HG03045 (cell line): ENCODE measurements around the gene ABCC5.
A peak's percentile ranks its signal among the peaks of the same experiment; 100 is the strongest.
"Not testable (repeated sequence)": the region's sequence is repeated elsewhere in the genome, so short reads cannot be mapped to it uniquely, and the experiment has no call there.

Experiments used
- ATAC-seq: cut with Tn5 transposase; IDR thresholded peaks from one replicate; pipeline ENCODE4 v1.9.1; 2021; ENCODE audit warnings: mild to moderate bottlenecking, moderate library complexity; ENCODE audit not compliant: unreplicated experiment

The ABCC5 gene

DNA sequence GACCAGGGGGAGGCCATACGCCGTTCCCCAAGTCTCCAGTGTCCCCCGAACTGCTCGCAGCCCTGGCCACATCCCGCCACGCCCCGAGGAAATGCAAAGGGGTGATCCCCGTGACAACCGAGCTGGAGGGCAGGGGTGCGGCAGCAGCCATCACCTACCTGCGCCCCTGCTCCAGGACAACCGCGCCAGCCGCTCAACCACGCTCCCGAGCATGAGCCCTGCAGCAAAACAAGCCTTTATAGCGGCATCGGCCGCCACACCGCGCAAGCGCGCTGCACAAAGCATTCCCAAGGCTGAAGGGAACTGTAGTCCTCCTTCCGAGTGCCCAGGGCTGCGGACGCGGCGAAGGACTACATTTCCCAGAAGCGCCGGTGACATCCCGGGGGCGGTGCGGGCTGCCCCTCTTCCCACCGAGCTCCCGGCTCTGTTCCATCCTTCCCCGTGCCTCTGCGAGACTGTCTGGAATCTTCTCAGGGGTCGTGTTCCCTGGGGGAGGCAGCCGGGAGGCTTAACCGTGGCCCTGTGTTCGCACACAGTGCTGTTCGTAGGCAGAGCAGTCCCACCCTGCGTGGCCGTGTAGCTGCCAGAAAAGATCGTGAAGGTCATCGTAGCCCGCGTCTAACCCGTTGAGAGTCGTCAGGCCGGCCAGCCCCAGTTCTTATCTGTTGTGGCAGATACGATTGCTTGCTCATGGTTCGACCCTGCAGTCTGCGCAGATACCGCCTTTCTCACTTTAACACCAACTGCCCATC, at the start of gene ABCC5:
Gene ABCC5, minus strand, starts transcription at position 213 of the 752 bp plus-strand sequence. CDS start 3,492 bp downstream, outside the sequence.
- ATAC-seq = peak; percentile 97

DNA sequence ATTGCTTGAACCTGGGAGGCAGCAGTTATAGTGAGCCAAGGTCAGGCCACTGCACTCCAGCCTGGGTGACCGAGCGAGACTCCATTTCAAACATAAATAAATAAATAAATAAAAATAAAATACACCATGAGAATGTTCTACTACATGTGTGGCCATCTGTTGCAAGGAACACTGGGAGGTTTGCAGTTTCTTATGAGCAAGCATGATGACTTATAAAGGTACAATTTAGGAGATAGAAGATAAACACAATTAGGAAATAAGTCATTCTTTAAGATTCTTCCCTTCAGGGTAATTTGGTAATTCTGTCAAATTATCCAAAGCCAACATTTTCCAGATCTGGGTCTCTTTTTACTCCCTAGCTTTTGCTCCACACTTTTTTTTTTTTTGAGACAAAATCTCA, 48.5 kb upstream of the ABCC5 start:
- no peak for ATAC-seq

DNA sequence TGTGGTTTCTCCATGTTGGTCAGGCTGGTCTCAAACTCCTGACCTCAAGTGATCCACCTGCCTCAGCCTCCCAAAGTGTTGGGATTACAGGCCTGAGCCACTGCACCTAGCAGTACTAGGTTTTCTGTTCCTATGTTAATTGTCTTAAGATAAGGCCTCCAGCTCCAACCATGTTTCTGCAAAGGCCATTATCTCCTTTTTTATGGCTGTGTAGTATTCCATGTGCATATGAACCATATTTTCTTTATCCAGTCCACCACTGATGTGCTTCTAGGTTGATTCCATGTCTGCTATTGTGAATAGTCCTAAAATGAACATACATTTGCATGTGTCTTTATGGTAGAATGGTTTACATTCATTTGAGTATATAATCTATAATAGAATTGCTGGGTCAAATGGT, 45.0 kb upstream of the ABCC5 start:
- ATAC-seq = no peak

DNA sequence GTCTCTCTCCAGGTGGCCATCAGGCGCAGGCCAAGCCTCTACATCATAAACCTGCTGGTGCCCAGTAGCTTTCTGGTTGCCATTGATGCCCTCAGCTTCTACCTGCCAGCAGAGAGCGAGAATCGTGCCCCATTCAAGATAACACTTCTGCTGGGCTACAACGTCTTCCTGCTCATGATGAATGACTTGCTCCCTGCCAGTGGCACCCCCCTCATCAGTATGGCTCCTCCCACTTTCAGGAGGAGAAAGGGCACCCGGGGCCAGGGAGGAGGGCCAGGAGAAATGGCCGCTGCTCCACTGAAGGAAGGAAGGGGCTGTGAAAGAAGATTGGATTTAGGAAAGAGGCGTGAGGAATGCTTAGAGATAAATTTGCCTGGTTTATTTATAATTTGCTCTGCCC, 41.7 kb upstream of the ABCC5 start:
- no peak for ATAC-seq

DNA sequence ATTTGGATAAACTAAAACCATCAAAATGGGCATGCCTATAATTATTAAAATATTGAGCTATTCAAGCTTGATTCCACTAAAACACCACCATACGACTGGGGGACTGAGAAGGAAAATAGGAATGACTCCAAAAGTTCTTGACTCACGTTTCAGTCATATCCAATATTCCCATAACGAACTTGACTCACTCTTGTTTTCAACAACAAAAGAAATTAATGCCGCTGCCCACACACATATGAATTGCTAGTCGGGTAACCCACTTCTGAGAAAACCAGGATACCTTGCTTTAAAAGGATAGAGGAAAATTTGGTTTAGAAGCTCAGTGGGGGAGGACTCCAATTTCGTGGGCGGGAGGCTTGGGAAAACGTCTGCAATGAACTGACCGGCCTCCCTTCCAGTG, 40.3 kb upstream of the ABCC5 start:
- no peak for ATAC-seq

DNA sequence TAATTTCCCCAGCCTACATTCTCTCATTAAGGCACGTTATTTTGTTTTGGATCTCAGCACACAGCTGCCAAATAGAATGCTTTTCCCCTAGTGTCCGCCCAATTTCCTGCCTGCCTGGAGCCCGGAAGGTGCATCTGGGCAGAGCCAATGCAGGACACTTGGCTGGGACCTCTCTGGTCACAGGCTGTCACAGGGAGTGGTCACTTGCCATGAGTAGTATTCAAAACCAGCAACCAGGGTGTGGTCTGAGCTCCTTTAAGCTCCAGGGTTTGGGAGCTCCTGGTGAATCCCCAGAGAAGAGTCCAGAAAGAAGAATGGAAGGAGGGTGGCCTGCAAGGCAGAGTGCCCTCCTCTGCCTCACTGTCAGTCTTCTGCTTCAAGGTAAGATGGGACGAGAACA, 35.1 kb upstream of the ABCC5 start, which contains the start of gene HTR3C:
Gene HTR3C, plus strand, starts transcription at position 281 of the 400 bp plus-strand sequence. Its CDS starts 34 bp downstream, at position 315.
- ATAC-seq = no peak

DNA sequence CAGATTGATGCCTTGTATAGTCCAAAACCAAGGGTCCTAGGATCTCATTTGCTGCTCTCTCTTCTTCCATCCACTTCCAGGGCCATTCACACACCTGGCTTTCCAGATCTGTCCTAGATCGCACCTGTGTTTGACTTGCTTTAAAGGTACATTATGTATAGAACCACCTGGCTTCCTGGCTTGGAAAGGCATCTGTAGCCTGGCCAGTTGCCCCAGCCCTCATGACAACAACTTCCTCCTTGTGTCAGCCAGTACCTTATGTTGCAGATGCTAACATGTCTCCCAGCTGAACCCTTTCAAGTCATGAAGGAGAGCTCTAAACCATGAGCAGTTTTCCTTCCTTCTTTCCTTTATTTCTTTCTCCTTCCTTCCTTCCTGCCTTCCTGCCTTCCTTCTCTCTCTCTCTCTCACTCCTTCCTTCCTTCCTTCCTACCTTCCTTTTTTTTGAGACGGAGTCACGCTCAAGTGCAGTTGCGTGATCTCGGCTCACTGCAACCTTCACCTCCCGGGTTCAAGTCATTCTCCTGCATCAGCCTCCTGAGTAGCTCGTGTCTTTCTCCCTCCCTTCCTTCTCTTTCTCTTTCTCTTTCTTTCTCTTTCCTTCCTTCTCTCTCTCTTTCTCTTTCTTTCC, 32.6 kb upstream of the ABCC5 start:
- ATAC-seq = no peak

DNA sequence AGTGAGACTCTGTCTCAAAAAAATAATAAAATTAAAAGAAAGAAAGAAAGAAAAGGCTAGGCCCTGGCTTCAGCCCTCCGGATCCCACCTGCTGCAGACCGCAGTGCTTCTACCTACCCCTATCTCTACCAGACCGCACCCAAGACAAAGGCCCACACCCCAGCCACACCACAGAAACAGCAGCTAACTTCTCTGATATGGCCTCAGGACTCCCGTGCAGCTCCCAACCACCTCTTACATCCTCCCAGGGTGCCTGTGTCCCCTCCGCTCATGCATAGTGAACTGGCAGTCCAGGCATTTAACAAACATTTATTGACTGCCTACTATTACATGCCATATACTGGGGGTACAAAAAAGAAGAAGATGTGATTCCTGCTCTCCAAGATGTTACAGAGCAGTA, 28.3 kb upstream of the ABCC5 start:
- ATAC-seq = no peak

DNA sequence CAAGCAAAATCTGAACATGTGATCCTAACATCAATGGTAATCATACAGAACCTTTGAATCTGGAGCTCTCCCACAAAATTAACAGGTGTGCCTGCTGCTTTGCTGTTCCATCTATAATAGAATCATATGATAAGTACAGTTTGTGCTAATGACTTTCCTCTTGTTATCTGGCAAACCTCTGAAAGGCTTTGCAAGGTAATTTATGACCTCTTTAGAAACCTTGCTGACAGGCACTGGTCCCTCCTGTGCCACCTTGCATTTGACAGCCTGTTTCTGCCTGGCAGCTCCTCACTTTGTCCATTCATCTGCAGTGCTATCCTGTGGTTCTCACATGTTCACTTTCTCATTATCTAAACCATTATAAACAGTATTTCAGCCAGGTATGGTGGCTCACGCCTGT, 24.9 kb upstream of the ABCC5 start:
- no peak for ATAC-seq

DNA sequence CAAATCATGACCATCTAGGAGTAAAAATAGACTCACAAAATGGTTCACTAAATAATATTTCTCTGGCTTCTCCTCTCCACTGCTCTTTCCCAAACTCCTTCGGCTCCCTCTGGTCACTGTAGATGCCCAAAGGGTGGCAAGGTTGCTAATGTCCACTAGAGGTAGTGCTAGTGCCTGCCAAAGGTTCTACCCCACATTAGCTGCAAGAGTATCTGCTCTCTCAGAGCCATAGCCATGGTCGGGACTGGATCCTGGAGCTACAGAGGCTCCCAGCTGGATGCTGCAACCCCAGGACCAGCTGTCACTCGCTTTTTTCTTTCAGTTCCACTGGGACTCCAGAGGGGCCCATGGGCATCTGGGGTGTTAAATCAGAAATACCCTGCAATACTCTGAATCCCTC, 22.3 kb upstream of the ABCC5 start:
- no peak for ATAC-seq

DNA sequence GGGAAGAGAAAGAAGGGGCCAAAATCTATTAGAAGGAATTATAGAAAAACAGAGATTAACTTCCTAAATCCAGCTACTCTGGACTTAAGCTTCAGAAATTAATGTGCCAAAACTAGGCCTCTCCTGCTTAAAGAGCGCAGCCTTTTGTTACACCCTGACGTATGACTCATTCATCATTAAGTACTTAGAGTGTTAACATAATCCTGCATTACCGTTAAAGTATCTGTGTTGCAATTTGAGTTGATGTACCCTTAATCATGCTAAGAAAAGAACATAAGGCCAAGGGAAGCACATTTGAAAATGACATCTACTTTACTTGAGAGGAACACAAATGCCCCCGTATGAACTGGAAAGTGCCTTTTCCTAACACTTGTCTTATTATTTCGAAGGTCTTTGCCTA, 21.7 kb upstream of the ABCC5 start:
- no peak for ATAC-seq

DNA sequence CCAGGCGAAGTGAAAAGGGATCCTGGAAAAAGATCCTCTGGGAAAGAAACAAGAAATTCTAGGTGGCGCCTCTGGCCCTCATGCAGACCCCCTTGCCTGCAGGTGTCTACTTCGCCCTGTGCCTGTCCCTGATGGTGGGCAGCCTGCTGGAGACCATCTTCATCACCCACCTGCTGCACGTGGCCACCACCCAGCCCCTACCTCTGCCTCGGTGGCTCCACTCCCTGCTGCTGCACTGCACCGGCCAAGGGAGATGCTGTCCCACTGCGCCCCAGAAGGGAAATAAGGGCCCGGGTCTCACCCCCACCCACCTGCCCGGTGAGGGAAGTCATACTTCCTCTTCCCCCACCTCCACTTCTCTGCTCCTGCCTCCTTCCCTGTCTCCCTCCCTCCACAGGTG, 20.6 kb upstream of the ABCC5 start:
- ATAC-seq = not testable (repeated sequence)

DNA sequence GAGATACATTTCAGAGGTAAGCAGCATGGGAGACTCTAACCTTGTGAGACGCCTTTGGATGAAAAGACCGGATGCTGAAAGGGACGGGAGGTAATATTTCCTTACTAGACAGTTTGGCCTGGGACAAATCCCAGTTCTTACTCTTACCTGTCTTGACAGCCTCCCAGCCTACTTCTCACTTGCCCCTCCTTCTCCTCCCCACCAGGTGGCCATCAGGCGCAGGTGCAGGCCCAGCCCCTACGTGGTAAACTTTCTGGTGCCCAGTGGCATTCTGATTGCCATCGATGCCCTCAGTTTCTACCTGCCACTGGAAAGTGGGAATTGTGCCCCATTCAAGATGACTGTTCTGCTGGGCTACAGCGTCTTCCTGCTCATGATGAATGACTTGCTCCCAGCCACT, 20.1 kb upstream of the ABCC5 start:
- ATAC-seq = no peak

DNA sequence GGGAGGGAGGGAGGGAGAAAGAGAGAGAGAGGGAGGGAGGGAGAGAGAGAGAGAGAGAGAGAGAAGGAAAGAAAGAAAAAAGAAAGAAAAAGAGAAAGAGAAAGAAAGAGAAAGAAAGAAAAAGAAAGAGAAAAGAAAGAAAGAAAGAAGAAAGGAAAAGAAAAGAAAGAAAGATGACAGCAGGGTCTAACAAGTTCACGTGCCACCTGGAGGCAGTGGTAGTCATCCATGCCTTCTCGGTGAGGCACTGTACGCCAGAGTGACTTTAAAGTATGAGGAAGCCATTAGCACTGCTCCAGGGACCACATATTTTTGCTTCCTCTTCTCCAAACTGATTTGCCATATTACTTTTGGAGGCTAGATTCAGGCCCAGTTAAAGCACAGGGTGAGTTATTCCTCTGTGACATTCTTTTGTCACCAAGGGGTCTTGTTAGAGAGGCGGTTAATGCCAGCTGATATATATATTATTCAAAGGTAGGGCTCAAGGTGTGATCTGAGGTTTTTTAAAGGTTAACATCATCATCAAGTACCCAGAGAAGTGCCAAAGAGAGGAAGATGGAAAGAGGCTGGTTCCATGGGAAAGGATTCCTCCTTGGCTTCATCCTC, 13.6 kb upstream of the ABCC5 start, which contains the start of gene HTR3D:
Gene HTR3D, plus strand, starts transcription at position 556 of the 606 bp plus-strand sequence. Its CDS starts 0 bp downstream, at position 556.
- ATAC-seq = no peak

DNA sequence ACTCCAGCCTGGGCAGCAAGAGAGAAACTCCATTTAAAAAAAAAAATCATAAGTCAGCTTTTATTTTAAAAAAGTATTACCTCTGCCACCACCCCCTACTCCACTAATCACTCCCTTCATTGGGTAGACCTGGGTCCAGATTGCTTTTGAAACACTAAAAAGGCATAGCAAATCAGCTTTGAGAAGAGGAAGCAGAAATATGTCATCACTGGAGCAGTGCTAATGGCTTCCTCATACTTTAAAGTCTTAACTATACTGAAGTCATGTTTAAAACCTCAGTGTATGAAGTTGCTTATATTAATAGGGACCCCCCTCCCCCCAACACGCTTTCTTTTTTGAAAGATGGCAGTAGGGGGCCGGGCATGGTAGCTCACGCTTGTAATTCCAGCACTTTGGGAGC, 12.9 kb upstream of the ABCC5 start:
- ATAC-seq = no peak

DNA sequence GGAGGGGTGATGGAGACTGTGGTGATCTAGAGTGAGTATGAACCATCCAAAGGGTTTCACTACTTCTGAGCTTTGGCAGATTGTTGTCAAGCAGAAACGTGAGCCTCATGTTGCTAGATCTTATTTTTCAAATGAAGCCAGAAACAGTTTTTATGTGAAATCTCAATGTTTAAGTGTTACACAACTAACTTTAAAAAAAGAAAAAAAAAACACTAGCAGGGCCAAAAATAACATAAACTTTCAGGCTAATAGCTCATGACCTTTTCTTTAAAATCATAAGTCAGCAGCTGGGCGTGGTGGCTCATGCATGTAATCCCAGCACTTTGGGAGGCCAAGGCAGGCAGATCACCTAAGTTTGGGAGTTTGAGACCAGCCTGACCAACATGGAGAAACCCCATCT, 11.8 kb upstream of the ABCC5 start:
- no peak for ATAC-seq

DNA sequence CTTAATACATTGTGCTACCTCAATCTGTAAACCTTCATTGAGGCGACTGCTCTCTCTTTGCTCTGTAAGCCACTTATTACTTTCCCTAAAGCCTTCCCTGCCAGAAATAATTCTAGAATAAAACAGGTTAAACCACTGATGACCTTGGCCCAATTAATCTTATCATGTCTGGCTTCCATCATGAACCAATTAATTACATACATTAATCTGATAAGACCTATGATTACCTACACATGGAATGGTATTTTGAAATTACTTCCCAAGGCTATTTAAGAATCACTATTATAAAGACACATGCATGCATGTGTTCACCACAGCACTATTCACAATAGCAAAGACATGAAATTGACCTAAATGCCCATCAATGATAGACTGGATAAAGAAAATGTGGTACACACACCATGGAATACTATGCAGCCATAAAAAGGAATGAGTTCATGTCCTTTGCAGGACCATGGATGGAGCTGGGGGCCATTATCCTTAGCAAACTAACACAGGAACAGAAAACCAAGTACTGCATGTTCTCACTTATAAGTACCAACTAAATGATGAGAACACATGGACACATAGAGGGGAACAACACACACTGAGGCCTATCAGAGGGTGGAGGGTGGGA, 10.7 kb upstream of the ABCC5 start:
- not testable (repeated sequence) for ATAC-seq

DNA sequence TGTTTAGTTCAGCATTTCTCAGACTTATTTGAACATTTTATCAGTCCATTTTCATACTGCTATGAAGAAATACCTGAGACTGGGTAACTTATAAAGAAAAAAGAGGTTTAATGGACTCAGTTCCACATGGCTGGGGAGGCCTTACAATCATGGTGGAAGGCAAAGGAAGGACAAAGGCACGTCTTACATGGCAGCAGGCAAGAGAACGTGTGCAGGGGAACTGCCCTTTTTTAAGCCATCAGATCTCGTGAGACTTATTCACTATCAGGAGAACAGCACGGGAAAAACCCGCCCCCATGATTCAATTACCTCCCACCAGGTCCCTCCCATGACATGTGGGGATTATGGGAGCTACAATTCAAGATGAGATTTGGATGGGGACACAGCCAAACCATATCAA, 7.6 kb upstream of the ABCC5 start:
- not testable (repeated sequence) for ATAC-seq

DNA sequence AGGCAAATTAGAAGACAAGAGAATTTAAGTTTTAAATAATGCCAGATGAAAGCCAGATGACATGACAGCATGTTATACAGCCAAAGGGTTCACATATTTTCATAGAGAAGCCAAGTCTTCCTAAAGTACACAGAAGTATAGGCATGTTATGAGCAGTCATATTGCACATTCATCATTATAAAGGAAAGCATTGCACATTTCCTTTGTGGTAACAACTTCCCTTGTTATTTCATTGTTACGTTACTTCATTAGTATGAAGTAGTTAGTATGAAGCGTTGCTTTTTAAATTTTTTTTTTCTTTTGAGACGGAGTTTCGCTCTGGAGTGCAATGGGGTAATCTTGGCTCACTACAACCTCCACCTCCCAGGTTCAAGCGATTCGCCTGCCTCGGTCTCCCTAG, 4.6 kb upstream of the ABCC5 start:
- ATAC-seq = no peak

DNA sequence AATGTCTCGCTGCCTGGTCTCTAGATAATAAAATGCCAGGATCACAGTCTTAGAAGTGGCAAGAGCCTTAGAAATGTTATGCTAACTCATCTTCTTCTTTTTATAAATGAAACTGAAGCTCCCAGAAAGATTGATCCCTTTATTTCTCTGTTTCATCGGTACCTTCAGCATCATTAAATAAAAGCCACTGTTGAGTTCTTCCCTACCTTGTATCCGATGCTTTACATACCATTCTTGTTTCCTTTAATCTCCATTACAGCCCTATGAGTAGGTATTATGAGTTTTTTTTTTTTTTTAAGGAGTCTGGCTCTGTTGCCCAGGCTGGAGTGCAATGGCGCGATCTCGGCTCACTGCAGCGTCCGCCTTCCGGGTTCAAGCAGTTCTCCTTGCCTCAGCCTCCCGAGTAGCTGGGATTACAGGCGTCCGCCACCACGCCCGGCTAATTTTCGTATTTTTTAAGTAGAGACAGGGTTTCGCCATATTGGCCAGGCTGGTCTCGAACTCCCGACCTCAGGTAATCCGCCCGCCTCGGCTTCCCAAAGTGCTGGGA, 815 bp upstream of the ABCC5 start:
- no peak for ATAC-seq
